Measurements from ENCODE around the gene ATP5F1E.
A peak's percentile ranks its signal among the peaks of the same experiment; 100 is the strongest.

ATP5F1E gene

GRCh38 chr20:59044295-59044694, 12.2 kb upstream of the ATP5F1E start (continued):
- TF ChIP-seq, protein P1, sequence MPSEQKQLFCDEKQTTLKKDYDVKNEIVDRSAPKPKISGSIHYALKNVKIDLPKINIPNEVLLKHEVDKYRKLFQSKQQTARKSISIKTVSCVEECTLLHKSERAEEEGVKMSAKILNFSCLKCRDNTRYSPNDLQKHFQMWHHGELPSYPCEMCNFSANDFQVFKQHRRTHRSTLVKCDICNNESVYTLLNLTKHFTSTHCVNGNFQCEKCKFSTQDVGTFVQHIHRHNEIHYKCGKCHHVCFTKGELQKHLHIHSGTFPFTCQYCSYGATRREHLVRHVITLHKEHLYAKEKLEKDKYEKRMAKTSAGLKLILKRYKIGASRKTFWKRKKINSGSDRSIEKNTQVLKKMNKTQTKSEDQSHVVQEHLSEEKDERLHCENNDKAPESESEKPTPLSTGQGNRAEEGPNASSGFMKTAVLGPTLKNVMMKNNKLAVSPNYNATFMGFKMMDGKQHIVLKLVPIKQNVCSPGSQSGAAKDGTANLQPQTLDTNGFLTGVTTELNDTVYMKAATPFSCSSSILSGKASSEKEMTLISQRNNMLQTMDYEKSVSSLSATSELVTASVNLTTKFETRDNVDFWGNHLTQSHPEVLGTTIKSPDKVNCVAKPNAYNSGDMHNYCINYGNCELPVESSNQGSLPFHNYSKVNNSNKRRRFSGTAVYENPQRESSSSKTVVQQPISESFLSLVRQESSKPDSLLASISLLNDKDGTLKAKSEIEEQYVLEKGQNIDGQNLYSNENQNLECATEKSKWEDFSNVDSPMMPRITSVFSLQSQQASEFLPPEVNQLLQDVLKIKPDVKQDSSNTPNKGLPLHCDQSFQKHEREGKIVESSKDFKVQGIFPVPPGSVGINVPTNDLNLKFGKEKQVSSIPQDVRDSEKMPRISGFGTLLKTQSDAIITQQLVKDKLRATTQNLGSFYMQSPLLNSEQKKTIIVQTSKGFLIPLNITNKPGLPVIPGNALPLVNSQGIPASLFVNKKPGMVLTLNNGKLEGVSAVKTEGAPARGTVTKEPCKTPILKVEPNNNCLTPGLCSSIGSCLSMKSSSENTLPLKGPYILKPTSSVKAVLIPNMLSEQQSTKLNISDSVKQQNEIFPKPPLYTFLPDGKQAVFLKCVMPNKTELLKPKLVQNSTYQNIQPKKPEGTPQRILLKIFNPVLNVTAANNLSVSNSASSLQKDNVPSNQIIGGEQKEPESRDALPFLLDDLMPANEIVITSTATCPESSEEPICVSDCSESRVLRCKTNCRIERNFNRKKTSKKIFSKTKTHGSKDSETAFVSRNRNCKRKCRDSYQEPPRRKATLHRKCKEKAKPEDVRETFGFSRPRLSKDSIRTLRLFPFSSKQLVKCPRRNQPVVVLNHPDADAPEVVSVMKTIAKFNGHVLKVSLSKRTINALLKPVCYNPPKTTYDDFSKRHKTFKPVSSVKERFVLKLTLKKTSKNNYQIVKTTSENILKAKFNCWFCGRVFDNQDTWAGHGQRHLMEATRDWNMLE (tag by site-specific recombination; conservative IDR thresholded peaks at IDR 0.05; ENCODE audit: low read depth) = no peak
- no peak for TF ChIP-seq ZNF433 (tag by site-specific recombination; IDR thresholded peaks at IDR 0.05; ENCODE audit: low read depth)
- TF ChIP-seq, protein P2, sequence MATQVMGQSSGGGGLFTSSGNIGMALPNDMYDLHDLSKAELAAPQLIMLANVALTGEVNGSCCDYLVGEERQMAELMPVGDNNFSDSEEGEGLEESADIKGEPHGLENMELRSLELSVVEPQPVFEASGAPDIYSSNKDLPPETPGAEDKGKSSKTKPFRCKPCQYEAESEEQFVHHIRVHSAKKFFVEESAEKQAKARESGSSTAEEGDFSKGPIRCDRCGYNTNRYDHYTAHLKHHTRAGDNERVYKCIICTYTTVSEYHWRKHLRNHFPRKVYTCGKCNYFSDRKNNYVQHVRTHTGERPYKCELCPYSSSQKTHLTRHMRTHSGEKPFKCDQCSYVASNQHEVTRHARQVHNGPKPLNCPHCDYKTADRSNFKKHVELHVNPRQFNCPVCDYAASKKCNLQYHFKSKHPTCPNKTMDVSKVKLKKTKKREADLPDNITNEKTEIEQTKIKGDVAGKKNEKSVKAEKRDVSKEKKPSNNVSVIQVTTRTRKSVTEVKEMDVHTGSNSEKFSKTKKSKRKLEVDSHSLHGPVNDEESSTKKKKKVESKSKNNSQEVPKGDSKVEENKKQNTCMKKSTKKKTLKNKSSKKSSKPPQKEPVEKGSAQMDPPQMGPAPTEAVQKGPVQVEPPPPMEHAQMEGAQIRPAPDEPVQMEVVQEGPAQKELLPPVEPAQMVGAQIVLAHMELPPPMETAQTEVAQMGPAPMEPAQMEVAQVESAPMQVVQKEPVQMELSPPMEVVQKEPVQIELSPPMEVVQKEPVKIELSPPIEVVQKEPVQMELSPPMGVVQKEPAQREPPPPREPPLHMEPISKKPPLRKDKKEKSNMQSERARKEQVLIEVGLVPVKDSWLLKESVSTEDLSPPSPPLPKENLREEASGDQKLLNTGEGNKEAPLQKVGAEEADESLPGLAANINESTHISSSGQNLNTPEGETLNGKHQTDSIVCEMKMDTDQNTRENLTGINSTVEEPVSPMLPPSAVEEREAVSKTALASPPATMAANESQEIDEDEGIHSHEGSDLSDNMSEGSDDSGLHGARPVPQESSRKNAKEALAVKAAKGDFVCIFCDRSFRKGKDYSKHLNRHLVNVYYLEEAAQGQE (tag by site-specific recombination; IDR thresholded peaks at IDR 0.05) = no peak
- TF ChIP-seq, protein P3, sequence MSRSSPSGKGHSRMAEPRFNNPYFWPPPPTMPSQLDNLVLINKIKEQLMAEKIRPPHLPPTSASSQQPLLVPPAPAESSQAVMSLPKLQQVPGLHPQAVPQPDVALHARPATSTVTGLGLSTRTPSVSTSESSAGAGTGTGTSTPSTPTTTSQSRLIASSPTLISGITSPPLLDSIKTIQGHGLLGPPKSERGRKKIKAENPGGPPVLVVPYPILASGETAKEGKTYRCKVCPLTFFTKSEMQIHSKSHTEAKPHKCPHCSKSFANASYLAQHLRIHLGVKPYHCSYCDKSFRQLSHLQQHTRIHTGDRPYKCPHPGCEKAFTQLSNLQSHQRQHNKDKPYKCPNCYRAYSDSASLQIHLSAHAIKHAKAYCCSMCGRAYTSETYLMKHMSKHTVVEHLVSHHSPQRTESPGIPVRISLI (tag by site-specific recombination; IDR thresholded peaks at IDR 0.05) = no peak
- no peak for TF ChIP-seq ZNF768 (tag by site-specific recombination; IDR thresholded peaks at IDR 0.05)

GRCh38 chr20:59043698-59044097, 11.6 kb upstream of the ATP5F1E start:
- Histone ChIP-seq H3K4me1 (ENCODE audit: control insufficient read depth, insufficient read depth, low read length) (peaks cover 2% of the 10 kb centered on the region; the same call in 1 of the 2 replicates), H3K9me3 (ENCODE audit: control insufficient read depth, insufficient read depth, low read depth, low read length) (no peaks in the 10 kb centered on the region), H3K4me3 (ENCODE audit: low read depth, low read length) (no peak overlapping the region), H3K36me3 (ENCODE audit: control insufficient read depth in 2 of 2, insufficient read depth in 1 of 2, low read length in 2 of 2) (peaks cover 0 to 17% of the 10 kb centered on the region in 2 experiments; a peak in 1 of 3 replicates), H3K27ac (ENCODE audit: extremely low read depth, low read depth, low read length) (no peak overlapping the region)
- CTCF ChIA-PET = interaction anchor here (0.6 to 0.7 kb wide), 3 partner anchors 10 to 384 kb away, joined by 3 read pairs; no protein-coding TSS in a partner anchor
- POLR2A ChIA-PET = interaction anchor here (1.8 to 3.6 kb wide), 2 partner anchors 12 to 21 kb away, joined by 6 to 28 read pairs; partner anchors contain the start of gene ATP5F1E
- TF ChIP-seq ZNF19 (tag by site-specific recombination; IDR thresholded peaks at IDR 0.05; ENCODE audit: low read depth) = no peak
- no peak for TF ChIP-seq ZBTB10 (tag by site-specific recombination; IDR thresholded peaks at IDR 0.05)
- TF ChIP-seq SCRT1 (tag by site-specific recombination; IDR thresholded peaks at IDR 0.05; ENCODE audit: borderline replicate concordance) = no peak
- TF ChIP-seq ZNF2 (tag by site-specific recombination; IDR thresholded peaks at IDR 0.05) = no peak
- no peak for TF ChIP-seq ZNF239 (tag by site-specific recombination; IDR thresholded peaks at IDR 0.05)
- TF ChIP-seq ZNF416 (tag by site-specific recombination; IDR thresholded peaks at IDR 0.05) = no peak
- no peak for TF ChIP-seq ZNF274 (IDR thresholded peaks at IDR 0.05; ENCODE audit: low read length)
- no peak for TF ChIP-seq ZNF274 (tag by site-specific recombination; IDR thresholded peaks at IDR 0.05; ENCODE audit: borderline replicate concordance)
- no peak for TF ChIP-seq YY1 (tag by site-specific recombination; IDR thresholded peaks at IDR 0.05)
- 0 out of 2 replicates have a peak, but pooled peaks have one; percentile 14 for TF ChIP-seq KLF10 (tag by site-specific recombination; IDR thresholded peaks at IDR 0.05)
- no peak for TF ChIP-seq TRIM28 (IDR thresholded peaks at IDR 0.05; ENCODE audit: borderline replicate concordance, low read length)
- TF ChIP-seq ZBTB17 (tag by site-specific recombination; IDR thresholded peaks at IDR 0.05) = peak; percentile 34; the same call in 1 of the 2 replicates
- peak; percentile 67; the same call in 1 of the 2 replicates for TF ChIP-seq SCRT2 (tag by site-specific recombination; IDR thresholded peaks at IDR 0.05)
- TF ChIP-seq ZNF354C (tag by site-specific recombination; IDR thresholded peaks at IDR 0.05; ENCODE audit: borderline replicate concordance, low read depth) = no peak
- TF ChIP-seq BCL6B (tag by site-specific recombination; IDR thresholded peaks at IDR 0.05) = no peak

Data from HEK293 (cell line).